Stimulated activated CD4-positive, alpha-beta T cell treated with anti-CD3 and anti-CD28 coated beads, Interleukin-1b, Interleukin-23, amount 100 ng/mL, for 4 hours (primary cell): Measurements from ENCODE around the gene PAAF1.

Experiments
- DNase-seq, 2 donors: peaks; one replicate each; pipeline ENCODE4 v3.0.0-alpha.2; 2020; ENCODE audit warnings: low read depth in 2 of 2

The PAAF1 gene

DNA sequence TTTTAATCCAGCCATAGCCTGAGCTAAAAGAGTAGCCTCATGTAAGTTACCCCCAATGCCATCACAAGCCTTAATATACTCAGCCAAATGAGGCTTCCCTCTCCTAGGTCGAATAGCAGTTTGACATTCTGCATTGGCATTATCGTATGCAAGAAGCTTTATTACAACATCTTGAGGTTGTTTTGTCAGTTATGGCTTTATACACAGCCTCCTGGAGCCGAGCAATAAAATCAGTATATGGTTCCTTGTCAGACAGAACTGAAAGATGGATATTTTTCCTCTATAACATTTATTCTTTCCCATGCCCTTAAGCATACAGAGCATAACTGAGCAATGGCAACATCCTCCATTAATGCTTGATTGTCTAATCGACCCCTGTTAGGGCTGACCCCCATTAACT is 68.6 kb downstream of the PAAF1 start:
- DNase-seq: no peak

DNA sequence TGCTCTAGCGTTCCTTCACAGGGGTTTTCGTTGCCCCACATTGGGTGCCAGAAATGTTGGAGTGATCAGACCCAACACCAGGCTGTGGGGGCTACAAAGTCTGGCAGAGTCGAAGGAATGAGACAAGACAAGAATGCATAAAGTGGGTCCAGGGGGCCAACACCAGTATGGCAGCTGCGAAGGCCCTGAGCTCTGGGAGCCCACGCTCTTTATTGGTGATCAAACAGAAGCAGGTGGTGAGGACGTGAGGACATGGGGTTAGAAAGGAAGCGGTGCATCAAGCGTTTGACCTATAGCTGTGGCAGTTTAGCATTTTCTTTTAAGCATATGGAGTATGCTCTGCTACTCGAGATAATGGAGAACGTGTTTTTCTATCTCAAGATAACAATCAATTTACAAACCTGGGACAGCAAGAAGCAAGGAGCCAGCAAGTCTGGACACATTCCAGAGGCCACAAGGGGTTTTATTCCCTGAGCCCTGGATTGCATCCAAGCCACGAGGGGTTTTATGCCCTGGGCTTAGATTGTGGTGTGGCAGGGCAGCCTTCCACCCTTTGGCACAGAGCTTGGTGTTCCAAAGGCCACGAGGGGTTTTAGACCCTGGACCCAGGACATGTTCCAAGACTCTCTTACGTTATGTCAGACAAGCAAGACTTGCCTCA is 70.1 kb downstream of the PAAF1 start:
- no peak for DNase-seq

DNA sequence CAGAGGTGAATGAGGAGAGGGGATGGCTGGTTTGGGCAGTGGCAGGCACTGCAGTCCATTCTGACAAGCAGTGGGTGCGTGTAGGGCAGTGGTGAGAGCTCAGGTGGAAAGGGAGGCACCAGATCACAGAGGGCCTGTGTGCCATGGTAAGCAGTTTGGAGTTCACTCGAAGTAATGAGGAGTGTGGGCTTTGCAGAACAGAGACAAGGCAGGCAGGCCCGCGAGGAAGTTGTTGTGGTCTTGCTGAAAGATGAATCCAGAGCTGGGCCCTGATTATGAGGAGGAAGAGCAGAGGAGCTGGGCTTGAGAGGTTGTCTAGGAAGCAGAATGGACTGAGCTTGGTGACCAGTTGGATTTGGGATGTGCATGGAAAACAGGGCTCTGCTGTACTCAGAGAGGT is 72.4 kb downstream of the PAAF1 start:
- DNase-seq: no peak

DNA sequence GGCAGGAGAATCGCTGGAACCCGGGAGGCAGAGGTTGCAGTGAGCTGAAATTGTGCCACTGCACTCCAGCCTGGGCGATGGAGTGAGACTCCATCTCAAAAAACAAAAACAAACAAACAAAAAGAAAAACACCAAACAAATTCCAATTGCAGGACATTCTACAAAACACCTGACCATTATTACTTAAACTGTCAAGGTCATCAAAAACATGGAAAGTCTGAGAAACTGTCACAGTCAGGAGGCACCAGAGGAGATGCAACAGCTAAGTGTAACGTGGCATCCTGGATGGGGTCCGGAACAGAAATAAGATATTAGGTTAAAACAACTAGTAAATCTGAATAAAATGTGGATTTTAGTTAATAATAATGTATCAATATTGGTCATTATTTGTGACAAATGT is 73.1 kb downstream of the PAAF1 start:
- DNase-seq: no peak

DNA sequence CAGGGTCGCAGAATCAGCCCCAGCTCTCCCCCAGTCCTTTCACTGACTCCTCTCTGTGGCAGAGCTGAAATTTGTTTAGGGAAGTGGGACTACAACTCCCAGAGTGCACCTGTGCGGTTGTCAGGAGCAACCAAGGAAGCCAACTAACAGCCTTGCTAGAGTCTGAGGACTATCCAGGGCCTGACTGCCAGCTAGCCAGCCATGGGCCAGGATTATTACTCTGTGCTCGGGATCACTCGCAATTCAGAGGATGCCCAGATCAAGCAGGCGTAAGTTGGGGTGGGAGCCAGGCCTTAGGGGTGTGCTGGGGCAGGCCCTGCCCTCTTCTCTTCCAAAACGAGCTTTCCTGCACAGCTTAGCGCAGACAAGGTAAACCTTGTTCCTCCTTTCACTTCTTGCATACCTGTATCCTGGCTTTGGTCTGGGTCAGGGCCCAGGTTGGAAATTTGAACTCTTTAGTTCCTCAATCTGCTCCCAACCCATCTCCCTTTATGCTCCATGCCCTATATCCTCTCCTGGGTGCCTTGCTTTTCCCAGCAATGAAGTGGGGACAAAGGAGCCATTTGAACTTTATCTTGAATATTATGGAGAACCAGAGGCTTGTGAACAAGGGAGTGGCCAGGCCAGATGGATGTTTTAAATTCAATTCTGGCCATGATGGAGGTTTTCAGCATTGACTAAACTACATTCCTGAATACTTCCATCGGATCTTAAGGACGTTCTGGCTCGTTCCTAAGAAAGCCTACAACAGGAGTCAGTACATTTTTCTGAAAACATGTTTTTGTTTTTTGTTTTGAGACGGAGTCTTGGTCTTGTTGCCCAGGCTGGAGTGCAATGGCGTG is 74.3 kb downstream of the PAAF1 start, which contains the start of gene DNAJB13:
Gene DNAJB13 (plus strand): TSS at position 158 of the 842 bp plus-strand sequence. CDS start 44 bp downstream, at position 202.
- DNase-seq: no peak

DNA sequence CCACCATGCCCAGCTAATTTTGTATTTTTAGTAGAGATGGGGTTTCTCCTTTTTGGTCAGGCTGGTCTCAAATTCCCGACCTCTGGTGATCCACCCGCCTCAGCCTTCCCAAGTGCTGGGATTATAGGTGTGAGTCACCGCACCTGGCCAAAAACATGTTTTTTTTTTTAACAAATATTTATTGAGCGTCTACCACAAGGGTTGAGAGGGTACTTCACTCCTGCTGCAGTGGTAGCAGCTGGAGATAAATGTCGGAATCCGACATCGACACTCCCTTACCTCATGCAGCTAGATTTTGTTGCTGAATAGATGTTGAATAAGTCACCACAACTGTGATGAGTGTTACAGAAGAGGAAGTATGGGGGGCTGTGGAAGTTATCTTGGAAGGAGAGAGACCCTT is 75.0 kb downstream of the PAAF1 start:
- no peak for DNase-seq

DNA sequence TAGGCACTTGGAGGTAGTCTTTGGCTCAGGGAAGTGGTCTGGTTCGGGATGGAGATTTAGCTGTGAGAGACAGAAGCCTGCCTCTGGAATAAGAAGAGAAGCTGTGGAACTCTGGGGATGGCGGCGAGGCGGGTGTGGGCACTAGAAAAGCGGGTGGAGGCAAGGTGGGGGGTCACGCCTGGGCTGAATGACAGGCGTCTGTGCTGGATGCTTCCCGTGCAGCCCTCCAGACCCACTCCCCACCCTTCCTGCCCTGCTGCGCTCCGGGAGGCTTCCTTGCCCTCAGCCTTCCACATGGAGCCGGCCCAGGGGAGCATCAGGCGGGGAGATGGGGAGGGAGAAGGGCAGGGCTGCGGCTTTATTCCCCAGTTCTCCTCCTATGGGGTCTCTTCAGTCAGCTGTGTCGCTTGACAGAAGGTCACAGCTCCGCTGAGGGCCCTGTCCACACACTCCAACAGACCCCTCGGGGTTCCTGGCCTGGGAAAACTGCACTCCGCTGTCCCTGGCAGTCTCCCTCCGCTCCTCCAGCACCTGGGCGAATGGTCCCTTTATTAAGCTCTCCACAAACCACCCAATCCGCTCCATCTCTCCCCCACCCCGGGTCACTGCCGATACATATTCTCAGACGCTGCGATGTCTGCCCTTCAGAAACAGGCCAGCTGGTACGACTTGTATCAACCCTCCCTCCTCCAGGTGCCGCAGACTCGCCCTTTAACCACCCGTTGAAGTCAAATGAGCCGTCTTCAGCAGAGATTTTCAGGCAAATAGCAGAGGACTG is 80.3 kb downstream of the PAAF1 start:
- DNase-seq: no peak

DNA sequence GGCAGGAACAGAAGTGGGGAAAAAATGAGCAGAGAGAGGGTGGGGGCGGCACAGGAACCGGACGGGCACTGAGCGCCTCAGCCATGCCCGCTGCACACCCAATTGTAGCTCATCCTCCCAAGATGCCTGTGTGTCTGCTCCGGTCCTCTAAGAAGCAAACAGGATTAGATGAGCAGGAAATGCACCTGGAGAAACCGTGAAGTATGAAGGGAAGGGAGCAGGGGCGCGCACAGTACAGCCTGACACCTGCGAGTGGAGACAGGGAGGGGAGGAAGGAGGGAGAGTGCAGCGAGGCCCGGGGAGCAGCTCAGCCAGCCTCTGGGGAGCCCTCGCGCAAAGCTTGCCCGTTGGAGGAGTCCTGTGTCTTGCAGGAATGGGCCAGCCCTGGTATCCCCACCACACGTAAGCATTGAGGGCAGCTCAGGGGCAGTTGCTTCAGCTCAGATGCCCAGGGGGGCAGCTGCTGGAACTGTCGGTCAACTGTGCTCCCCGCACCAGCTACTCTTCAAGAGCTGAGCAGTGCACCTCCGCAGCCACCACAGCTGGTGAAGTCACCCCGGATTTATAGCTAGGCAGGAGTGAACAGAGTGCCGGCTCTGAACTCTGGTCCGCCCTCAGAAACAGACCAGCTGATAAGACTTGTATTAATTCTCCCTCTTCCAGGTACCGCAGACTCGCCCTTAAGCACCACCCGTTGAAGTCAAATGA is 81.0 kb downstream of the PAAF1 start:
- DNase-seq: no peak

DNA sequence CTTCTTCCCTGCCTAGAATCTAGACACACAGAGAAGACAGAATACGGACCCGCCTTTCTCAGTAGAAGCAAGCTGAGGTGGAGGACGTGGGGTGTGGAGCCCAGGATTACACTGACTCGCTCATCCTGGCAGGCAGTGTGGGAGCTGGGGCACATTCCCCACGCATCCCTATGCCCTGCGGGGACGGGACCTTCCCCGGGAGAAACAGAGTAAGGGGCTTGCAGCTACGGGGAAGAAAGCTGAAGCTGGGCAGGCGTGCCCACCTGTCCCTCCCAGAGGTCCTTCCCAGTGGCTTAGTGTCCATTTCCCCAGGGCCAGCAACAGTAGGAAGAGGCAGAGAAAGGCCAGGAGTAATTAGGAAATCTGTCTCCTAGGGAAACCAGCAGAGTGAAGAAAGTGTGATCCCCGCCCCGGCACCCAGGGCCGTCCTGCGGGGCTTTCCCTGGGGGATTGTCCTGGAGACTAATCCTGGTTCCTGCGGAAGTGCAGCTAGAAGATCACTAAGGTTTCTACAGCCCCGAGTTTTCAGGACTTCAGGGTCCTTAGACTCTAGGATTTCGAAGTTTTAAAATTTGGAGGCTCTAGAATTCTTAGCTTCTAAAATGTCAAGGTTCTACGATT is 81.8 kb downstream of the PAAF1 start:
- no peak for DNase-seq

DNA sequence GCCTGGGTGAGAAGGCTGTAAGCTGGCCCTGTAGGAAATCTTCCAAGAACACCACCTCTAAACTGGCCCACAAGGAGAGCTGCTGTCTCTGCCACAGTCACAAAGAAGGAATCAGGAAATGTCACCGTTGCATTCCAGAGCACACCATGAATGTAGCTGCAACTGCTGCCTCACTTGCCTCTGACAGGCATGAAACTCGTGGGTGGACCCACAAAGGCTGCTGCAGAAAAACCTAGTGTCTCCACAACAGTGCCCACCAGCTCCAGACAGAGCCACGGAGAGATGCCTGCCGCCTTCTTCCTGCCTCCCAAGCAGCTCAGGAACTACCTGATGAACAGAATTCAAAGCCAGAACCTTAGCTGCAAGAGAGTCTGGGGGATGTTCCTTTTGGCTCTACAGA is 84.5 kb downstream of the PAAF1 start:
- no peak for DNase-seq

DNA sequence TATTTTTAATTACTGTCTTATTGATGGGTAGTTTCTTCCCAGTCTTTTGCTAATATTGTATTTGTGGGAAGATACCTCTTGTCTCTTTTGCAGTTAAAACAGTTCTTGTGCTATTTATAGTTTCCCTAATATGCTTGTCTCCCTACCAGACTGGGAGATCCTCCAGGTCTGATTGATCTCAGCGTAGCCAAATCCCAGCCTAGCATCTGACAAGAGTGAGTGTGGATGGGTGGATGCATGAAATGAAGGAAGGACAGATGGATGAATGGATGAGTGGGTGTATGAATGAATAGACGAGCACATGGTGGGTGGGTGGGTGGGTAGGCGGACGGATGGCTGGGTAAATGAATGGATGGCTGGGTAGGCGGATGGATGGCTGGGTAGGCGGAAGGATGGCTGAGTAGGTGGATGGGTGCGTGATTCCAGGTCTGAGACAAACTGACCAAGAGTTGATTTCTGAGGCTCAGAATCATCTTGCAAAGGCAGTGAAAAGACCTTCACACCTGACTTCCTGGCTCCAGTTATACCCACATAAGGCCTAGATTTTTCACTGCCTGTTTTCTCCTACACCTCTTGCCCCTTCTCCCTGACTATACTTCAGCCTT is 85.4 kb downstream of the PAAF1 start:
- DNase-seq: no peak

DNA sequence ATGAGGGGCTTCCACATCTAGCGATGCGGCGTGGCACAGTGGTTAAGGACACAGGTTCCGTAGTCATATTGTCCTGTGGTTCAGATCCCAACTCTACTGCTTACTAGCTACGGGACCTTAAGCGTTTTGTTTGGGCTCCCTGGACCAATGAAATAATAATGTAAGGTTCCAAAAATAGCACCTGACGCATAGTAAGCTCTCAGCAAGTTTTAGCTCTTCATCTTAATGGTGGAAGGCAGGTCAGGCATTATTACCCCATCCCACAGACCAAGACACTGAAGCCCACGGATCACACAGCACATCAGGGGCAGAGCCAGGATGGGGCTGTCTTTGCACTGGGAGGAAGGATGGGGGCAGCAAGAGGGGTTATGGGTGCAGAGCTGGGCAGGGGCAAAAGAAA is 87.1 kb downstream of the PAAF1 start:
- DNase-seq: no peak

DNA sequence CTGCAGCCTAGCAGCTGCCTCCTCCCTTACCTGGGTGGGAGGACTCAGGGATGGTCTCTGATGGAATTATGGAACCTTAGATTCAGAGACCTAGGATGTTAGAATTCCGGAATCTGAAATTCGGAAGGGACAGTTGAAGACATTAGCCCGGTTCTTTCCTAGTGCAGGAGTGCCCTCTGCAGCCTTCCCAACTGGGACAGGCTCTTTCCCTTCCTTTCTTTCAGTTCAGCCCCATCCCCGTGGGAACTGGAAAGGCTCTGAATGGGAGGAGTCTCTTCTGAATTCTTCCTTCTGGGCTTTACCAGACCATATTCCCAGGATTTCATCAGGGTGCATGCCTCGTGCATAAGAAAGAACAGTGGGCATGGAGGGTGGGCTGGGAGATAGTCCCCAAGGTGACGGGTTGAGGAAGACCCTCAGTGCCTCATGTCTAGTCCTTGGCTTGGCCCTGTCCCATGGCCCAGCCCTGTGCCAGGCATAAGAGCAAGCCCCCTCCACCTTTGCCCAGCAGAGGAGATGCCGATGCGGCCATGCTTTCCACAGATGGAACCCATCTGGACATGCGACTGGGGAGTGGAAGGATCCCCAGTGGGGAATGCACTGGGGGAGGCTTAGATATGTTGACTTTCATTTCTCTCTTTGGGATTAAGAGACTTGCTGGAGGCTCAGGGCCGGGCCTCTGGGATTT is 88.4 kb downstream of the PAAF1 start:
- no peak for DNase-seq

DNA sequence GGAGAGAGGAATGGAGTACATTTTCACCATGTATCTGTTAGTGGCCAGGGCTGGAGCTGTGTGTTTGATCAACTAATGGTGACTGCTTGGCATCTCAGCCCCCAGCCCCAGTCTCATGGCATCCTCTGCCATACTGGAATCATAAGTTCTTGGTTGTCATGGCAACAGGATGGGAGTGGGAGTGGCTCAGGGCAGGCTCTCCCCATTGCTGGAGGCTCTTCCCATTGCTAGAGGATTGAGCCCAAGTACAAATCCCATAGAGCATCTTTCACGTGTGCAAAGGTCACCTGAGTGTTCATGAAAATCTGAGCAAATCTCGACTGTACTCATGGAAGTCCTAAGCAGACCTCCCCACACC is 88.9 kb downstream of the PAAF1 start:
- no peak for DNase-seq

DNA sequence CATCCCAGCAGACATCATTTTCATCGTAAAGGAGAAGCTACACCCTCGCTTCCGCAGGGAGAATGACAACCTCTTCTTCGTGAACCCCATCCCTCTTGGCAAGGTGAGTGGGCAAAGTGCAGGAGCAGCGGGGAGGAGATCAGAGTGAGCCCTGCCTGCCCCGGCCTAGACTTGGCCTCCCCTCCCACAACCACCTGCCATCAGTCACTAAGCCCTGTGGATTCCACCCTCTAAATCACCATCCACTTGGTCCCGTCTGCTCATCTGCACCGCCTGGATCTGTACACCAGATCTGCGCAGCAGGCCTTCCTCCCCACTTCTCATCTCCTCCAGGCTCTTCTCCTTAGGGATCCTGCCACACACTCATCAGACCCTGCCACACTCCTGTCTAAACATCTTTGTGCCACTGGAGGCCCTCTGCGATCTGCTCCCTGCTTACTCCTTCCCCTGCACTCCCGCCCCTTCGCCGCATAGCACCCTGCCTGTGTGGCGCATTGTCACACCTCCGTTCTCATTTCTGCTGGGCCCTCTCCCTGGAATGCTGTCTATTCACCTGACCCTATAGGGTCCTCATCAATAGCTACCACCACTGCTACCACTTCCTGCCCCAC is 91.7 kb downstream of the PAAF1 start:
- no peak for DNase-seq

DNA sequence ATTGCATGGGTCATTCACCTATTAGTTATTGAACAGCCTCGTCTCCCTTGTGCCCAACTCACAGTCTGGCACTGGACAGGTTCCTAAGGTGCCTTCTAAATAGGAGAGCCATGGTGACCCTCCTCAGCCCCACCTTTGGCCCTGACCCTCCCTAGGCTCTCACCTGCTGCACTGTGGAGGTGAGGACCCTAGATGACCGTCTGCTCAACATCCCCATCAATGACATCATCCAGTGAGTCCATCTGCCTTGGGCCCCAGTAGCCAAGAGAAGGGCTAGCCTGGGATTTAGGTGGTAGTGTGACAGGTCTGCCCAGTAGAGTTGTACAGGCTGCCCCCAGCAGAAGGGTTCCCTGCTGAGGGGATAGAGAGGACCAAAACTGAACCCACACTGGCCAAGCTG is 92.3 kb downstream of the PAAF1 start:
- DNase-seq: no peak

DNA sequence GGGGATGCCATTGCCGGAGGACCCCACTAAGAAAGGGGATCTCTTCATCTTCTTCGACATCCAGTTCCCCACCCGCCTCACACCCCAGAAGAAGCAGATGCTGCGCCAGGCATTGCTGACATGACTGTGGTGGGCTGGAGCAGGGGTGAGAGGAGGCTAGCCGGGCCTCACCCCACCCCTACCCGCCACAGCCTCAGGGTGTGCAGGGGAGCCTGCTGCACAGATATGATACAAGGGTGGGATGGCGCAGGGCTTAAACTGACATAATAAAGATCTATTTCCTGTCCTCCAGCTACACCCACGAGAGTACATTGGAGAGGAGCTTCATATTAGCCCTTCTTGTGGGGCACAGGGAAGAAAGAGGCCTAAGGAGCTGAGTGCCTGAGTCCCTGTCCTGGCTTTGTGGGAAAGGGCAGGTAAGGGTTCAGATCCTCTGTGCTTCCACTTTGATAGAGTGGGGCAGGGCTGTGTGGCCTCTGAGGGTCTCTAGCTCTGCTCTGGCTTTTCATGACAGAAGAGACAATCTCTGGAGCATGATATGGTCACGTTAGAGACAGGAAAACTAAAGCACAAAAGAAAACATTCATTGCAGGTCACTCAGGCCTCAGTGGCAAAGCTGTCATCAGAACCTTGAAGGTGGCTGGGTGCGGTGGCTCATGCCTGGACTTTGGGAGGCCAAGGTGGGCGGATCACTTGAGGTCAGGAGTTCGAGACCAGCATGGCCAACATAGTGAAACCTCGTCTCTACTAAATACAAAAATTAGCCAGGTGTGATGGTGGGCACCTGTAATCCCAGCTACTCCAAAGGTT is 93.4 kb downstream of the PAAF1 start:
- no peak for DNase-seq

DNA sequence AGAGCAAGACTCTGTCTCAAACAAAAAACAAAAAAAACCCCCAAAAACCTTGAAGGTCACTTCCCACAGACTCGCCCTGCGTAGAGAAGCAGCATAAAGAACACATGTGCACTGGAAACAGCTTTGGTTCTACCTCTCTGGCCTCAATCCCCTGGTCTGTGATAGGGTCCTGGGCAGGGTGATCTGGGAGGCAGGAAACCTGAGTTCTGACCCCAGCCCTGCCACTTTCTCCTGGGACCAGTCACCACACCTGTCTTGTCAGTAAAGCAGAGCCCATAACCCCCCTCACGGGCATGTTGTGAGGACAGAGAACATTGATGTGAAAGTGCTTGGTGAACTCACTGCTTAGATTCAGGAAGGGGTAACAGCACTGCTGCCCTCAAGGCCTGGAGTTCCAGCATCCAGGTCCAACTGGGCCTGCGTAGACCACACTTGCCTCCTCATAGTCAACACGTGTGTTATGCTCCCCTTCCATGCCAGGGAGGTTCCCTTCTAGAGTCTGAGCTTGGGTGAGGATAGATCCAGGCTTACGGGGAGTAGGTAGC is 94.4 kb downstream of the PAAF1 start:
- no peak for DNase-seq

DNA sequence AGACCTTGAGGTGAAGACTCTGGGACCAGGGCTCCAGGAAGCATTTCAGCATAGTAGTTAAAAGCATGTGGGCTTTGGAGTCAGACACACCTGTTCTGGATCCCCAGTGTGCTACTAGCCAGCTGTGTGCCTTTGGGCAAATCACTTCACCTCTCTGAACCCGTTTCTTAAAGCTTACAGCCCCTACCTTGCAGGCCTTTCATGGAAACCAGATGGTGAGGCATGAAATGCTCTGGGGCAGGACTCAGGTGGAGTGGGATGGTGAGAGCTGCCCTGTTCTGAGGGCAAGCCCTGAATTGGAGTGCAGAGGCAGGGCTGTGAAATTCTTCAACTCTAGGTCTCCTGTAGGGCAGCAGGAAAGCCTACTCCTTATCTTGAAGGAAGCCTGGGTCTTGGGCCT is 95.4 kb downstream of the PAAF1 start:
- no peak for DNase-seq
